Activated CD4-positive, CD25-positive, alpha-beta regulatory T cell treated with anti-CD3 and anti-CD28 coated beads, Interleukin-2, amount 50 U/mL, for 72 hours (primary cell): ENCODE data around the gene SPTY2D1.
"Not testable (repeated sequence)": the region's sequence is repeated elsewhere in the genome, so short reads cannot be mapped to it uniquely, and the experiment has no call there.

Source experiments
- DNase-seq: peaks from one replicate; pipeline ENCODE4 v3.0.0; 2021

The SPTY2D1 gene

GRCh38 chr11:18617688-18618341 lies 16.3 kb downstream of the SPTY2D1 start:
- DNase-seq: no peak

- no peak for DNase-seq
Measured at GRCh38 chr11:18615628-18616392, 18.3 kb downstream of the SPTY2D1 start.

GRCh38 chr11:18614667-18615066 lies 19.5 kb downstream of the SPTY2D1 start:
- DNase-seq: no peak

- no peak for DNase-seq
Measured at GRCh38 chr11:18612394-18612793, 21.7 kb downstream of the SPTY2D1 start.

GRCh38 chr11:18611196-18611595 lies 22.9 kb downstream of the SPTY2D1 start:
- DNase-seq: no peak

GRCh38 chr11:18608376-18608775 lies 25.8 kb downstream of the SPTY2D1 start:
- no peak for DNase-seq

GRCh38 chr11:18600915-18601569 lies 33.1 kb downstream of the SPTY2D1 start:
- DNase-seq: no peak

GRCh38 chr11:18599739-18600230 lies 34.4 kb downstream of the SPTY2D1 start, which contains the start of gene MISFA:
MISFA (plus strand) TSS chr11:18599789; CDS start chr11:18599929, 140 bp downstream.
- no peak for DNase-seq

GRCh38 chr11:18594999-18595749 lies 39.0 kb downstream of the SPTY2D1 start:
- no peak for DNase-seq

GRCh38 chr11:18594088-18594487 lies 40.1 kb downstream of the SPTY2D1 start:
- not testable (repeated sequence) for DNase-seq

- no peak for DNase-seq
Measured at GRCh38 chr11:18590571-18590970, 43.6 kb downstream of the SPTY2D1 start.

- peak; percentile 71 for DNase-seq
Measured at GRCh38 chr11:18588297-18589252, 45.6 kb downstream of the SPTY2D1 start, which contains the start of gene UEVLD. UEVLD (minus strand) TSS chr11:18588734; CDS start chr11:18588654, 80 bp downstream.

- DNase-seq: no peak
Measured at GRCh38 chr11:18581825-18582224, 52.3 kb downstream of the SPTY2D1 start.

- DNase-seq: no peak
Measured at GRCh38 chr11:18580113-18580766, 53.9 kb downstream of the SPTY2D1 start.

- DNase-seq: no peak
Measured at GRCh38 chr11:18578975-18579598, 55.1 kb downstream of the SPTY2D1 start.

- no peak for DNase-seq
Measured at GRCh38 chr11:18575361-18575760, 58.8 kb downstream of the SPTY2D1 start.

- no peak for DNase-seq
Measured at GRCh38 chr11:18567081-18567480, 67.1 kb downstream of the SPTY2D1 start.

GRCh38 chr11:18566406-18566805 lies 67.7 kb downstream of the SPTY2D1 start:
- no peak for DNase-seq

GRCh38 chr11:18564149-18564548 lies 70.0 kb downstream of the SPTY2D1 start:
- no peak for DNase-seq

- DNase-seq: no peak
Measured at GRCh38 chr11:18563090-18563730, 70.9 kb downstream of the SPTY2D1 start.
